Measurements from ENCODE around the gene FAM20C. TPM values are rescaled to one million over a fixed set of nuclear protein-coding genes. Genes with fewer than 3 reads are reported as not detected.

Gene FAM20C
- total RNA-seq, 1 experiment from 2014 or later: 35.8 TPM

- BruUV-seq (replicated peaks): no TSS peak
- H3K9me3 ChIP-seq (ENCODE audit: low read depth, low read length, poor library complexity, severe bottlenecking): no peaks in the 10 kb centered on the region
- no peak for DNase-seq (ENCODE audit: low spot score)
- intact Hi-C loops (cut with micrococcal nuclease; ENCODE audit: unreplicated experiment): no loop called here
- TF ChIP-seq EZH2 (IDR thresholded peaks at IDR 0.05; ENCODE audit: borderline replicate concordance, low read depth, low read length, poor library complexity, severe bottlenecking) (no peak), CTCF (conservative IDR thresholded peaks at IDR 0.05; ENCODE audit: low read depth, low read length) (no peak)
- H3K27ac ChIP-seq (ENCODE audit: low read depth, low read length, poor library complexity, severe bottlenecking): no peak overlapping the region
- CTCF ChIA-PET: no interaction called here
- POLR2A ChIA-PET (ENCODE audit: low non-redundant PET): no interaction called here
- no peak overlapping the region for H3K4me3 ChIP-seq (ENCODE audit: low read depth, low read length, poor library complexity, severe bottlenecking)
- H3K4me1 ChIP-seq (ENCODE audit: insufficient read depth, low read length, poor library complexity, severe bottlenecking): peaks cover 8% of the 10 kb centered on the region
- no peaks in the 10 kb centered on the region for H3K36me3 ChIP-seq (ENCODE audit: insufficient read depth, low read length, poor library complexity, severe bottlenecking)
- H3K27me3 ChIP-seq (replicated peaks; ENCODE audit: insufficient read depth, low read depth, low read length, poor library complexity): no peaks in the 10 kb centered on the region
These were observed 40.9 kb upstream of the FAM20C start for GRCh38 chr7:151346-152050.

- ChIA-PET POLR2A (ENCODE audit: low non-redundant PET) (no interaction called here), CTCF (no interaction called here)
- no peak for TF ChIP-seq EZH2 (IDR thresholded peaks at IDR 0.05; ENCODE audit: borderline replicate concordance, low read depth, low read length, poor library complexity, severe bottlenecking)
- no peak for TF ChIP-seq CTCF (conservative IDR thresholded peaks at IDR 0.05; ENCODE audit: low read depth, low read length)
- Histone ChIP-seq H3K27me3 (replicated peaks; ENCODE audit: insufficient read depth, low read depth, low read length, poor library complexity) (no peaks in the 10 kb centered on the region), H3K36me3 (ENCODE audit: insufficient read depth, low read length, poor library complexity, severe bottlenecking) (no peaks in the 10 kb centered on the region), H3K4me3 (ENCODE audit: low read depth, low read length, poor library complexity, severe bottlenecking) (no peak overlapping the region), H3K4me1 (ENCODE audit: insufficient read depth, low read length, poor library complexity, severe bottlenecking) (peaks cover 8% of the 10 kb centered on the region), H3K27ac (ENCODE audit: low read depth, low read length, poor library complexity, severe bottlenecking) (no peak overlapping the region), H3K9me3 (ENCODE audit: low read depth, low read length, poor library complexity, severe bottlenecking) (no peaks in the 10 kb centered on the region)
- no TSS peak for BruUV-seq (replicated peaks)
- DNase-seq (ENCODE audit: low spot score): no peak
- intact Hi-C loops (cut with micrococcal nuclease; ENCODE audit: unreplicated experiment): no loop called here
These were observed 39.5 kb upstream of the FAM20C start for GRCh38 chr7:152702-153391.

- ChIA-PET POLR2A (ENCODE audit: low non-redundant PET) (no interaction called here), CTCF (no interaction called here)
- TF ChIP-seq EZH2 (IDR thresholded peaks at IDR 0.05; ENCODE audit: borderline replicate concordance, low read depth, low read length, poor library complexity, severe bottlenecking) (no peak), CTCF (conservative IDR thresholded peaks at IDR 0.05; ENCODE audit: low read depth, low read length) (no peak)
- Histone ChIP-seq H3K36me3 (ENCODE audit: insufficient read depth, low read length, poor library complexity, severe bottlenecking) (no peaks in the 10 kb centered on the region), H3K4me3 (ENCODE audit: low read depth, low read length, poor library complexity, severe bottlenecking) (no peak overlapping the region), H3K4me1 (ENCODE audit: insufficient read depth, low read length, poor library complexity, severe bottlenecking) (peaks cover 8% of the 10 kb centered on the region), H3K9me3 (ENCODE audit: low read depth, low read length, poor library complexity, severe bottlenecking) (no peaks in the 10 kb centered on the region), H3K27me3 (replicated peaks; ENCODE audit: insufficient read depth, low read depth, low read length, poor library complexity) (no peaks in the 10 kb centered on the region), H3K27ac (ENCODE audit: low read depth, low read length, poor library complexity, severe bottlenecking) (no peak overlapping the region)
- intact Hi-C loops (cut with micrococcal nuclease; ENCODE audit: unreplicated experiment): no loop called here
- DNase-seq (ENCODE audit: low spot score): no peak
- BruUV-seq (replicated peaks): no TSS peak
These were observed 38.8 kb upstream of the FAM20C start for GRCh38 chr7:153604-154003.

Data from A673 (cell line).